Osteocyte (in vitro differentiated cells): ENCODE results near the gene PRKAG3. TPM values are rescaled to one million over a fixed set of nuclear protein-coding genes. Genes with fewer than 3 reads are reported as not detected.

Experiments
- DNase-seq: peaks from one replicate; pipeline ENCODE4 v3.0.0; 2021; ENCODE audit warnings: mixed read lengths; ENCODE audit not compliant: unreplicated experiment; ENCODE audit errors: extremely low spot score
- H3K27ac Mint-ChIP-seq: one replicate; pipeline ENCODE4 v1.8.0; 2021; ENCODE audit warnings: mild to moderate bottlenecking, mixed read lengths; ENCODE audit not compliant: unreplicated experiment
- H3K27me3 Mint-ChIP-seq: one replicate; pipeline ENCODE4 v1.8.0; 2021; ENCODE audit warnings: mixed read lengths; ENCODE audit not compliant: unreplicated experiment
- H3K36me3 Mint-ChIP-seq: one replicate; pipeline ENCODE4 v1.8.0; 2021; ENCODE audit warnings: mixed read lengths; ENCODE audit not compliant: unreplicated experiment
- H3K4me1 Mint-ChIP-seq: one replicate; pipeline ENCODE4 v1.8.0; 2021; ENCODE audit warnings: mixed read lengths; ENCODE audit not compliant: unreplicated experiment
- H3K4me3 Mint-ChIP-seq: one replicate; pipeline ENCODE4 v1.8.0; 2021; ENCODE audit warnings: mild to moderate bottlenecking, moderate library complexity, mixed read lengths; ENCODE audit not compliant: unreplicated experiment
- H3K9me3 Mint-ChIP-seq: one replicate; pipeline ENCODE4 v1.8.0; 2021; ENCODE audit warnings: mixed read lengths; ENCODE audit not compliant: unreplicated experiment
- total RNA-seq: library from RNA; stranded (reverse); gene quantifications from 2 replicates; pipeline ENCODE4 v1.2.1, GENCODE V29; 2021
- TF ChIP-seq, protein P1 (sequence below): fragments of 200-600 bp; sonication (generic); IDR thresholded peaks from 2 replicates; pipeline ENCODE4 v1.5.0; 2021; ENCODE audit warnings: antibody characterized with exemption, mild to moderate bottlenecking, moderate library complexity

PRKAG3 gene
- total RNA-seq, 1 donor from 2014 or later, result not detected

GRCh38 chr2:218805627-218806026 is 26.0 kb downstream of the PRKAG3 start:
- Mint-ChIP-seq H3K27me3 (peaks cover 6% of the 10 kb centered on the region), H3K27ac (peak overlapping the region; percentile 96), H3K4me3 (peak overlapping the region; percentile 10), H3K4me1 (peaks cover 20% of the 10 kb centered on the region), H3K9me3 (no peaks in the 10 kb centered on the region), H3K36me3 (peaks cover 1% of the 10 kb centered on the region)
- DNase-seq, result no peak
- TF ChIP-seq, protein P1, sequence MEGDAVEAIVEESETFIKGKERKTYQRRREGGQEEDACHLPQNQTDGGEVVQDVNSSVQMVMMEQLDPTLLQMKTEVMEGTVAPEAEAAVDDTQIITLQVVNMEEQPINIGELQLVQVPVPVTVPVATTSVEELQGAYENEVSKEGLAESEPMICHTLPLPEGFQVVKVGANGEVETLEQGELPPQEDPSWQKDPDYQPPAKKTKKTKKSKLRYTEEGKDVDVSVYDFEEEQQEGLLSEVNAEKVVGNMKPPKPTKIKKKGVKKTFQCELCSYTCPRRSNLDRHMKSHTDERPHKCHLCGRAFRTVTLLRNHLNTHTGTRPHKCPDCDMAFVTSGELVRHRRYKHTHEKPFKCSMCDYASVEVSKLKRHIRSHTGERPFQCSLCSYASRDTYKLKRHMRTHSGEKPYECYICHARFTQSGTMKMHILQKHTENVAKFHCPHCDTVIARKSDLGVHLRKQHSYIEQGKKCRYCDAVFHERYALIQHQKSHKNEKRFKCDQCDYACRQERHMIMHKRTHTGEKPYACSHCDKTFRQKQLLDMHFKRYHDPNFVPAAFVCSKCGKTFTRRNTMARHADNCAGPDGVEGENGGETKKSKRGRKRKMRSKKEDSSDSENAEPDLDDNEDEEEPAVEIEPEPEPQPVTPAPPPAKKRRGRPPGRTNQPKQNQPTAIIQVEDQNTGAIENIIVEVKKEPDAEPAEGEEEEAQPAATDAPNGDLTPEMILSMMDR, result no peak

DNA sequence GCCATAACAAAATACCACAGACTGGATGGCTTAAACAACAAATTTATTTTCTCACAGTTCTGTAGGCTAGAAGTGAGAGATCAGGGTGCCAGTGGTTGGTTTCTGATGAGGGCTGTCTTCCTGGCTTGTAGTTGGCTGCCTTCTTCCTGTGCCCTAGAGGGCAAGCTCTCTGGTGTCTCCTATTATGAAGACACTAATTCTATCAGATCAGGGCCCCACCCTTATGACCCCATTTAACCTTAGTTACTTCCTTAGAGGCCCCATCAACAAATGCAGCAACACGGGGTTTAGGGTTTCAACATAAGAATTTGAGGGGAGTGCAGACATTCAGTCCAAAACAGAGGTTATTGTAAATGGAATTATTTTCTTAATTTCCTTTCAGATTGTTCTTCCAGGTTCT is 26.8 kb downstream of the PRKAG3 start:
- Mint-ChIP-seq H3K36me3 (peaks cover 1% of the 10 kb centered on the region), H3K27me3 (peaks cover 9% of the 10 kb centered on the region), H3K4me1 (peaks cover 20% of the 10 kb centered on the region), H3K4me3 (no peak overlapping the region), H3K9me3 (no peaks in the 10 kb centered on the region), H3K27ac (peak overlapping the region; percentile 96)
- TF ChIP-seq, protein P1, result no peak
- no peak for DNase-seq

DNA sequence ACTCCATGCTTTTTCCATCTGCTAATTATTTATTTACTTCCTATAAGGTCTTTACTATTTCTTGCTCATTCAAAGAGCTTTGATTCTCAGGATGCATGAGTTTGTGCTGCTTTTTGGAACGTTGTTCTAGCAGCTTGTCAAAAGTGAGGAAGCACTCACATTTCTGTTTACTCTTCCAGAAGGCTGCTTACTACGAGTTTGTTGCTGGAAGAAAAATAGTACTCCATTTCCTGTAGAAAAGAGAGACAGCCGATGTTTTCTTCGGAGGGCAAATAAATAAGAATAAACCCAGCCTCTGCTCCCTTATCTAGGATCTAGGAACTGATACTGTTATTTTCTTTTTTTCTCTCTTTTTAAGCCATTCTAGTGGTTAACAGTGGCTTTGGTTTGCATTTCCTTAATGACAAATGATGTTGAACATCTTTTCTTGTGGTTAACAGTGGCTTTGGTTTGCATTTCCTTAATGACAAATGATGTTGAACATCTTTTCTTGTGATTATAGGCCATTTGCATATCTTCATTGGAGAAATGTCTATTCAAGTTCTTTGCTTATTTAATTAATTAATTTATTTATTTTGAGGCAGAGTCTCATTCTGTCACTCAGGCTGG is 29.1 kb downstream of the PRKAG3 start:
- TF ChIP-seq, protein P1, result no peak
- DNase-seq, result no peak
- Mint-ChIP-seq H3K9me3 (no peaks in the 10 kb centered on the region), H3K36me3 (peaks cover 1% of the 10 kb centered on the region), H3K4me1 (peaks cover 20% of the 10 kb centered on the region), H3K27me3 (peaks cover 12% of the 10 kb centered on the region), H3K27ac (no peak overlapping the region), H3K4me3 (no peak overlapping the region)

DNA sequence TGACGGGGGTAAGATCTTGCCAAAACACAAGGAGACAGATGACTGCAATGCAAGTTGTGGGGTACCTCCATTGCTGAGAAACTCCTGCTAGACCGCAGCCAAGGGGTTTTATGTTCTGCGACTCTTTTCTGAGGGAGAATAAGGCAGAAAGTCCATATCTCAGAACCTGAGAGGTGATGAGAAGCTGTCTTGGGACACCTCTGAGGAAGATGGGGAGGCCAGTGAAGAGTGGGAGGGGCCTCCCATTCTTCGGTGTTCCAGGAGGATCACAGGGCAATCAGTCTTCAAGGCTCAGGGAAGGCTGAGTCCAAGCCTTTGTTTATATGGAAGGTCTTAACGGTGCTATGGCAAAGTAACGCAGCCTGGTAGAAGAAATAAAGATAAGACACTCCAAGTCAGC is 31.6 kb downstream of the PRKAG3 start:
- peaks cover 1% of the 10 kb centered on the region for H3K4me1 Mint-ChIP-seq
- H3K9me3 Mint-ChIP-seq, result no peaks in the 10 kb centered on the region
- TF ChIP-seq, protein P1, result no peak
- H3K27me3 Mint-ChIP-seq, result peaks cover 14% of the 10 kb centered on the region
- H3K36me3 Mint-ChIP-seq, result no peaks in the 10 kb centered on the region
- no peak for DNase-seq
- H3K27ac Mint-ChIP-seq, result no peak overlapping the region
- H3K4me3 Mint-ChIP-seq, result no peak overlapping the region

GRCh38 chr2:218798767-218799504 is 32.7 kb downstream of the PRKAG3 start:
- TF ChIP-seq, protein P1, result no peak
- Mint-ChIP-seq H3K9me3 (no peaks in the 10 kb centered on the region), H3K36me3 (no peaks in the 10 kb centered on the region), H3K27ac (no peak overlapping the region), H3K27me3 (peaks cover 20% of the 10 kb centered on the region), H3K4me3 (no peak overlapping the region), H3K4me1 (peaks cover 1% of the 10 kb centered on the region)
- DNase-seq, result no peak
